Ammon's horn (tissue), 1 donor: ENCODE measurements around the gene LHX3.
"Not testable (repeated sequence)": the region's sequence is repeated elsewhere in the genome, so short reads cannot be mapped to it uniquely, and the experiment has no call there.

Experiments
- DNase-seq: peaks from one replicate; pipeline ENCODE4 v3.0.0-alpha.2; 2016; ENCODE audit warnings: low spot score

Gene LHX3

DNA sequence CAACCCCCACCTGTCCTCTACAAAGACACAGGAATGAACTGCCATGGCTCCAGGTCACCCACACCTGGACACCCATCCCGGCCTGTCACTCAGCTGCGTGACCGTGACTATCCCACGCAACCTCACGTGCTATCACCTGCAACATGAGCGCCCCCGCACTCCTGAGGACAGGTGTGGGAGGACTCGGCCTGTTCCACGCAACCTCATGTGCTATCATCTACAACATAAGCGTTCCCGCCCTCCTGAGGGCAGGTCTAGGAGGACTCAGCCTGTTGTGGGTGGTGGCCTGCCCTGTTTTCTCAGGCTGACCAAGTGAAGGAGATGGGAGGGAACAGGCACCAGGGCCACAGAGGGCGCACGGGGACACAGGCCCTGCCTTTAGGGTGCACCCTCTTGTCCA, 36.6 kb upstream of the LHX3 start:
- DNase-seq, result no peak

DNA sequence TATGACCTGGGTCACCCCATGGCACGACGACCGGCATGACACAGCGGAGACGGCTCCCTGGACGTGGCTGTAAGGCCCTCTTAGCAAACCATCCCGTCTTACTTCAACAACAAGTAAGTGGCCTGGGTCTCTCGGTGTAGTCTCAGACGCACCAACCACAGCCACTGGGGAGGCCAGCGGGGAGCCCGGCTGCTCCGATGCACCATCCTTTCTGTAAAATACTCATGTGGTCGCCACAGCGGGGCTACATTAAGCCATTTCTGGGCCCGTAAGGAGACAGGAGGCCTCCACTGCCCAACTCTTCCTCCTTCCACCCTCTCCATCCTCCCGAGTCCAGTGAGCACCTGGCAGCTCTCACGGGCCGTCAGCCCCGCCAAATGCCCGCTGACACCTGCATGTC, 36.0 kb upstream of the LHX3 start:
- no peak for DNase-seq

DNA sequence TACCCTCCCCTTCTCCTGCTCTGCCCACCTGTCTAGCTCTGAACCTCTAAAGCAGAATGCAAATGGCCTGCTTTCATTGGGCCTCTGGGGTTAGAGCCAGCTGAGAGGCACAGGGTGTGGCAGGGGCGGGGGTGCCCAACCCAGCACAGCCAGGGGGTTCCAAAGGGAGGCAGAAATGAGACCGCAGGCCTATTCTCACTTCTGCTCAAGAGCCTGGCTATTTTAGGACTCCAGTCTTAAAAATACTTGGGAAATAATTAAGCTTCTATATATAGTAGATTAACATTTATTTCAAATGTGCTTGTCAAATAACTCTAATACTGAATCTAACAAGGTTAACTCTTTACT, 35.0 kb upstream of the LHX3 start:
- no peak for DNase-seq

DNA sequence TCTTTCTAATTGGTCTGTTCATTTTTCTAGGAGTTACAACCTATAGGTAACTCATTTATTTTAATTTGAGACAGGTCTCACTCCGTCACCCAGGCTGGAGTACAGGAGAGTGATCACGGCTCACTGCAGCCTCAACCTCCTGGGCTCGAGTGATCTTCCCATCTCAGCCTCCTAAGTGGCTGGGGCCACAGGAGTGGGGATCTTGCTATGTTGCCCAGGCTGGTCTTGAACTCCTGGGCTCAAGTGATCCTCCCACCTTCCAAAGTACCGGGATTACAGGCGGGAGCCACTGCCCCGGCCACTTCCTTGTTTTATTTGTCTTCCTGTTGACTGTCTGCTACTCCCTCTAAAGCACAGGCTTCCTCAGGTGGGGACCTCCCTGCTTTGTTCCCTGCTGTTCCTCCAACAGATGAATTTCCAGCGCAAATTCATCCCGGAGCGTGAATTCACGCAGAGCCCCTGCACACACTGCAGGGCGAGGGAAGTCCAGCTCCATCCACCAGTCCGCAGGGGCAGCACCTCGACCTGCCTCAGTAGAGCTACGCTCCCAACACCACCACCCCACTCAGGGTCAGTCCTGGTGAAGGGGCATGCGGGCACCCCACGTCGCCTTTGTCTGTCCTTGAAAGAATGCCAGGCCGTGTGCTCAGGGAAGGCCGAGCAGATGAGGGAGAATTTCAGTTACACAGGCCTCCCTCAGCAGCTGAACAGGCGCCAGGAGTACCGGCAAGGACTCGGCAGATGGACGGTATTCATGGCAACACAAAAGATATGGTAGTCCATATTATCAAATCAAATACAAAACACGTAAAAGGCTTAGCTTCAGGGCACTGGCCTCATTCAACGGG, 34.4 kb upstream of the LHX3 start:
- peak; percentile 28 for DNase-seq

DNA sequence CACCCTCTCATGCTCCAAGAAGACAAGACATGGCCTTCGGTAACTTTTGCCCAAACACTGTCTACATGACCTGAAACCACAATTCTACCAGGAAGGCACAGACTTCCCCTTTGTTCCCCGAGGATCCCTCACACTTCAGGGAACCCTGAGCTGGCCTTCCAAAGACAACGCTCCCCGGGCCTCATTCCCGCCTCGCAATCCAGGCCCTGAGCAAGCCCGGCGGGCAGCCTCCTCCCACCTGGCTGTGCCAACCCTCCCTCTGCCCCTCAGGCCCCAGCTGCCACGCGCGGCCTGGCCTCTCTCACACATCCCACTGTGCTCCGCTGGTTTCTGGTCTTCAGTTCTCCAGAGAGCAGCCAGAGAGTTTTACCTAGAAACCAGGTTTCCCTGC, 33.4 kb upstream of the LHX3 start:
- no peak for DNase-seq

DNA sequence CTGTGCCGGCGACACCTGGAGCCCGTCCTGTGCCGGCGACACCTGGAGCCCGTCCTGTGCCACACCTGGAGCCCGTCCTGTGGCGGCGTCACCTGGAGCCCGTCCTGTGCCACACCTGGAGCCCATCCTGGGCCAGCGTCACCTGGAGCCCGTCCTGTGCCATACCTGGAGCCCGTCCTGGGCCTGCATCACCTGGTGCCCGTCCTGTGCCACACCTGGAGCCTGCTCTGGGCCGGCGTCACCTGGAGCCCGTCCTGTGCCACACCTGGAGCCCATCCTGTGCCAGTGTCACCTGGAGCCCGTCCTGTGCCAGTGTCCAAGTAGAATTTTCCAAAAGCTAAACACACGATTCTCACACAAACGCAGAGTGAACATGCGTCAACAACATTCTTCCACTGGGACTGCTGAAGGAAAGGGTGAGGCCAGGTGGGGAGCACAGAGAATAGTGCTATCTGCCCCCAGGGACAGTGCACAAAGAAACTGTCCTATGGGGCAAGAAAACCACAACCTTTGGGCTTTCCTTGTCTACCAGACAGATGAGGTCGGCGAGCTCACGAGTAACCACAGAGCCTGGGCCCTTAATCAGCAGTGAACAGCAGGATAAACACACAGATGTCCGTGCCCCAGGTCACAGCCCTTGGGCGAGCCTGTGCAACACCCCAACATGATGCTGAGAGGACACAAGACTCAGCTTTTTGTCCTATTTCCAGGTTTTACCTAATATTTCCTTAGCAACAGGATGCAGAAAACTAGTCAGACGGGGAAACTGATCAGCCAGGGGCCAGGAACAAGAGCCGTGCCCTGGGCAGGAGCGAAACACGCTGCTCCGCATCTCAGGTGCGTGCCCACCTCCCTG, 32.8 kb upstream of the LHX3 start:
- DNase-seq, result no peak

DNA sequence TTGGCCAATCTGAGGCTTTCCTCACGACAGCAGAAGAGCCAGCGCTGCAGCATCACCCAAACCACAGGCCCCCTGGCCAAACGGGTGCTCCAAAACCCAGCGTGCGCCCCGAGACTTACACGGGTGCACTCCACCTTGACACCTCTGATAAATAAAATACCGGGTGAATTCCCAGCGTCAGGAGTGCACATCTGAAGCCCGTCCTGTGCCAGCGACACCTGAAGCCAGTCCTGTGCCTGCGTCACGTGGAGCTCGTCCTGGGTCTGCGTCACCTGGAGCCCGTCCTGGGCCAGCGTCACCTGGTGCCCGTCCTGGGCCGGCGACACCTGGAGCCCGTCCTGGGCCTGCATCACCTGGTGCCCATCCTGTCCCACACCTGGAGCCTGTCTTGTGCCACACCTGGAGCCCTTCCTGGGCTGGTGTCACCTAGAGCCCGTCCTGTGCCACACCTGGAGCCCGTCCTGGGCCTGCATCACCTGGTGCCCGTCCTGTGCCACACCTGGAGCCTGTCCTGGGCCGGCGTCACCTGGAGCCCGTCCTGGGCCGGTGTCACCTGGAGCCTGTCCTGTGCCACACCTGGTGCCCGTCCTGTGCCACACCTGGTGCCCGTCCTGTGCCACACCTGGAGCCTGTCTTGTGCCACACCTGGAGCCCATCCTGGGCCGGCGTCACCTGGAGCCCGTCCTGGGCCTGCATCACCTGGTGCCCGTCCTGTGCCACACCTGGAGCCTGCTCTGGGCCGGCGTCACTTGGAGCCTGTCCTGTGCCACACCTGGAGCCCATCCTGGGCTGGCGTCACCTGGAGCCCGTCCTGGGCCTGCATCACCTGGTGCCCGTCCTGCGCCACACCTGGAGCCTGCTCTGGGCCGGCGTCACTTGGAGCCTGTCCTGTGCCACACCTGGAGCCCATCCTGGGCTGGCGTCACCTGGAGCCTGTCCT, 31.8 kb upstream of the LHX3 start:
- not testable (repeated sequence) for DNase-seq

DNA sequence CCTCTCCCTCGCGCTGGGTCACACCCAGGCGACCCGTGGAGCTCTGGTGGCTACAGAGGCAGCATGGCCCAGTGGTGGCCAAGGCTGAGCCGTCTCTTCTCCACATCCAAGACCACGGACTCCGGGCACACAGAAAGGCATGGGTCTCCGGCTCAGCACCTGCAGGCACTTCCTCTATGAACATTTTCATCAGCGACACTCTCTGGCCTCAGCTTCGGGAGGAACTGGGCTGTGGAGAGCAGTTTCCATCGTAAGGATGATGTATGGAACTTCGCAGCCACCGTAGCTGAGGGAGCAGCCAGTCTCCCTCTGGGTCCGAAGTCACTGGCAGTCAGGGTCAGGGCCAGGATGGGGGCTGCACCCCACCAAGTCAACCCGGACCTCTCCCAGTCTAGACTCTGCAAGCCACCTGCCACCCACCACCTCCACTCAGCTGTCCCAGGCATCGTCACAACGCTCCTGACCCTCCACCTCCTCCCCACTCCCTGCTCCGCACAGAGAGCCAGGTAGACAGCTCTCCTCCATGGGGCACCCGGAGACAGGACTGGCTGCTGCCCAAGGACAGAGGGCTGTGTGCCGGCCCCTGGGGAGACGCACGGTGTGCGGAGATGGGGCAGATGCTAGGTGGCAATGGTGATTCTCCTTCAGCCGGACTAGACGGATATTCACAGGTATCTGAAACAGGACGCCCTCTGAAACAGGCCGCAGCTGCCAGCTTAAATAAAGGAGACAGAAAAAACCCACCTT, 31.0 kb upstream of the LHX3 start:
- DNase-seq, result no peak

DNA sequence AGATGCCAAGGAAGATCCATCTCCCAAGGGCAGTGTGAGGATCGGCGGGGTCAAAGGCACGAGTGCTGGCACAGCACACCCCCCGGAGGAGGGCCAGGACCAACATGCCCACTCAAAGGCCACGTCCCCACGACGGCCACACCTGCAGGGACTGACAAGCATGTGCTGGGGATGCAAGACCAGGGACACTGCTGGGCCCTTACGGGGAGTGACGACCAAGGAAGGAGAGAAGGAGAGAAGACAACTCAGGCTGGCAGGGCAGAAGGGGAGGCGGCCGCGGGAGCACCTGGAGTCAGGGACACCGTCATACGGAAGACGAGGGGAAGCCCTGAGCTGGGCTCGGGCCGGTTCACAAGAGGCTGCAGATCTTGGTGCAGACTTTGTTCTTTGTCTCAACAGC, 30.2 kb upstream of the LHX3 start:
- no peak for DNase-seq

DNA sequence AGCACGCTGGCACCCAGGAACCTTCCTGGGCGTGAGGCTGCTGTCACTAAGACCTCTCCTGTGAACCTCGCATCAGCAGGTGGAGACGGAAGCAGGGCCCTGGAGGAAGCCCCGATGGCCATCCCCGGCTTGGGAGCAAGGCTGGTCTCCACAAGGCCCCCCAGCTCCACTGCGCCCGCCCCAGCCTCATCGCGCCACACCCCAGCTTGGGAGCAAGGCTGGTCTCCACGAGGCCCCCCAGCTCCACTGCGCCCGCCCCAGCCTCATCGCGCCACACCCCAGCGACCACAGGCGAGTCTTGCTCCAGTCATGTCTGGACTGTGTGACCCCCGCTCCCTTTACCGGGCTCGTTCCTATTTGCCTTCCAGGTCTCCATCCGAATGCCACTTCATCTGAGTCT, 29.7 kb upstream of the LHX3 start:
- no peak for DNase-seq

DNA sequence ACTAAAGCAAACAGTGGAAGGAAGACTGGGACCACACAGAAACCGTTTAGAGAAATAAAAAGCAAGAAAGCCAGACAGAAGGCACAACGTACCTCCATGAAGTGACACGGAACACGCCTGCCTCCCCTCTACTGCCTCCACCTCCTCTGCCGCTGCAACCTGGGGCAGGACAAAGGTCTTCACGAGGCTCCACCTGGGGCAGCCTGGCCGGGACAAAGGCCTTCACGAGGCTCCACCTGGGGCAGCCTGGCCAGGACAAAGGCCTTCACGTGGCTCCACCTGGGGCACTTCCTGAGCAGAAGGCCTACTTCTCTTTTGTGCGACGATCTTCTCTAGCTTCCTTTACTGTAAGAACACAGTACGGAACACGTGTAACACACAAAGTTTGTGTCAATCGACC, 28.9 kb upstream of the LHX3 start:
- no peak for DNase-seq

DNA sequence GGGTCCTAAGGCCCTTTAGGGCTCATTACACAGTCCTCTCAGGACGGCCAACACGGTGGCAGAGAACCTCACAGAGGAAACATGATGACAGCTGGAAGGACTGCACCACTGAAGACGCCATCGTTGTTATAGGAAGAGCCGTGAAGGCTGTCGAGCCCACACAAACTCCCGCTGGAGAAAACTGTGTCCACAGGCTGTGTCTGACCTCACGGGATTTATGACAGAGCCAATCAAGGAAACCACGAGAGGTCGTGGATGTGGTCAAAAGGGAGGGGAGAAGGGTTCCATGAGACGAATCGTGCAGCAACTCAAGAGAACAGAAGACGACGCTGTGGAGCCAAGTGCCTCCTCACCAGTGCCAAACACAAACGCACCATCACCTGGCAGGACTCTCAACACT, 28.5 kb upstream of the LHX3 start:
- DNase-seq, result no peak

DNA sequence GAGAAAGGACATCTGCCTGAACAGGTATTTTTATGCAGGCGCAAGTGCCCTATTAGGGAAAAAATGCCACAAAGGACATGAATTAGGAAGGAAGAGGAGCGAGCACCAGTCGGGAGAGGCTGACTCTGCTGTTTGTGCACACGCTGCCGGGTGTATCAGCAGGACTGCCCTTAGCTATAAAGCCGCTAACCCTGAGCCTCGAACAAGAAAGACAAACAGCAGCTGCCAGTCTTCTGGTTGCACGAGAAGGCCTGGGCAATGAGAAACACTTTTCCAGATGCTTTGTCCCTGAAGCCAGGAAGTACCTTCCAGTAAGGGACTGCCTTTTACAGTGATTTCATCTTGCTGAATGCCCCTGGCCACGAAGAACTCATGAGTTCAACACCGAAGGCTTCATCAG, 28.0 kb upstream of the LHX3 start:
- DNase-seq, result no peak

DNA sequence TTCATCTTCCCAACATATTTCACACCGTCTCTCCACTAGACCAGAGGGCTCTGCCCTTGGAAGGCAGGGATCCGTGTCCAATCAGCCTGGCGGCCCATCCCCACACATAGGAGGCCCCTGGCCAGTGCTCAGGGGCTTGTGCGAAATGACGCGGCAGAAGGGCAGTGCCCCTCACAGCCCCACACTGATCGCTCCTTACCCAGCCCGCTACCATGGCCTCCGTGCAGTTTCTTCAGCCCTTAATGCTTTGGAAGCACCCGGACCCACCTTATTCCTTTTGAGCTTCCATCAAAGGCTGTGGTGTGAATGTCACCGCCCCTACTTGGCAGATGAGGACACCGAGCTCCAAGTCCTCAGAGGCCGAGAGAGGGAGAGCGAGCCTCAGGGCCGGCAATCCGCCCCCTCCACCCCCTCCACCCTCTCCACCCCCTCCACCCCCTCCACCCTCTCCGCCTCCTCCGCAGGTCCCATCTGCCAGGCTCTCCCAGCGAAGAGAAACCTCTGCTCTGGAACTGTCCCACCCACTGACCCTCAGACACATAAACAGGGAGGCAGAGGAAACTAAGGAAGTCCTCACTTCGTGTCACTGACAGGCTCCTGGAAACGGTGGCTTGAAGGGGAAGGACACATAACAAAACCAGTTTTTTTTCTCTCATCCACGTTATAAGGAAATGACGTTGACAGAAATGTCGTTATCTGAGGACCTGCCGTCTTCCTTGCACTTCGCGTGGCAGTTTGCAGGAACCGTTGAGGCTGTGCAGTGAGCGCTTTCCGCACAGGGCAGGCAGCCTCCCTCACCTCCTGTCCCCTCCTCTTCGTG, 26.8 kb upstream of the LHX3 start:
- no peak for DNase-seq

DNA sequence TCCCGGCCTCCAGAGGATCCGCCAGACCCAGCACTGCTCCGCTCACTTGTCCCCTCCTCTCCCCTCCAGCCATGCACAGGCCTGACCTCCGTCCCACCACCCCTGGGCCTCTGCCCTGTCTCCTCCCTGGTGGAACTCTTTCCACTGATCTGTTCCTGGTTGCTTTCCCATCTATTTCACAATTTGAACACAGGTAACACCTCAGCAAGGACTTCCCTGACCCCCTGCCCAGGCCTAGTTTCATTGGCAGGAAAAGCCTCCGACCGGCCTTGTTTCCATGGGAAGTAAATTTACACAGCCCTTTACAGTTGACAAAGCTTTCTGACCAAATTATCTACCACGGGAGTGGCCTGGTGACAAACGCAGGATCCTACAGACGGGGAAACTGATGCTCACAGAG, 25.8 kb upstream of the LHX3 start:
- DNase-seq, result no peak

DNA sequence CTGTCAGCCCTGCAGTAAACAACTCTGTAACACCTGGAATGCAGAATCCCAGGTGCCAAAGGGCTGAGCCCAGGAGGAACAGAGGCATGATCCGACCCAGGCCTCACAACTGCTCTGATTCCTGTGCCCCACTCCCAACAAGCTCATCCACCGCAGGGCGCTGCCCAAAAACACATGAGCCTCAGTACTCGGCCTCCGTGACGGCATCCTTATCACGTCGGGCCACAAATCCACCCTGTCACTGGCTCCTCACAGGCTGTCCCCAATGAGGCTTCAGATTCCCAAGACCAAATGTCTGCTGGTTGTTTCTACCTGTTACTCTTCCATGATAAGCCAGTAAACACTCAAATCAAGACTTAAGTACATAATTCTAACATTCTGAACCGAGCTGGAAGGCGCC, 25.4 kb upstream of the LHX3 start:
- no peak for DNase-seq

DNA sequence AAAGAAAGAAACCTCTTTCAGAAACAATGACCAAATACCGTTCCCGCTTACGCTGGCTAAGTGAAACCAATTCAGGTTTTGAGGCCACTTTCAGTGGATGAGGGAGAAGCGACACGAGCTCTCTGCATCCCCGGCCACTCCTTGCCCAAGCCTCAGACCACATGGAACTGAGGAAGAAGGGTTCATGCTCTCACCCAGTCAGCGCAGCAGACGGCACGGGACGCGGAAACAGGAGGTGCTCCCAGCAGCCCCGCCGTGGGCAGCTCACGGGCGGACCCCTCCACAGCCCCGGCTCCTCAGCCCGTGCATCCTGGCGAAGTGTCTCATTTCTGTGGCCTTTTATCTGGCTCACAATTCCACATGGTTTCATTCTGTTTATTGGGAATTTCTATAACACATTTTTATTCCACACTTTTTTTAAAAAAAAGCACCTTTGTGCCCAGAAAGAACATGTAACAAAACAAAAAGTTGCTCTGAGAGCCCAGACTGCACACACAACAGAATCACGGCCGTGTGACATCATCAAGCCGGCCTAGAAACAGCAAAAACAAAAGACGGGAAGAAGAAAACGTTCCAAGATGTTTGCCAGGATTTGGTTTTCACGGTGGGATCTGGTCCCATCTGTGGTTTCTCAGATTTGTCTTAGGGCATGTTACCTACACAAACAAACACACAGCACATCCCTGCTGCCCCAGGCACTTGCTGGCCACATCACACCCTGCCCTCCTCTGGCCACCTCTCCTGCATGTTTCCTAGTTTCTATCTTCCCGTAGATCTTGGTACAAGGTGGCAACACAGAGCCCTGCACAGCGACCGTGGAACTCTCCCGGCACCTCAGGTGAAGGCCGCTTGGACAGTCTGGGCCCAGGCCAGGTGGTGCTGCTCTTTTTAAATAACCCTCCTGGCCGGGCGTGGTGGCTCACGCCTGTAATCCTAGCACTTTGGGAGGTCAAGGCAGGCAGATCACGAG, 24.5 kb upstream of the LHX3 start:
- no peak for DNase-seq

DNA sequence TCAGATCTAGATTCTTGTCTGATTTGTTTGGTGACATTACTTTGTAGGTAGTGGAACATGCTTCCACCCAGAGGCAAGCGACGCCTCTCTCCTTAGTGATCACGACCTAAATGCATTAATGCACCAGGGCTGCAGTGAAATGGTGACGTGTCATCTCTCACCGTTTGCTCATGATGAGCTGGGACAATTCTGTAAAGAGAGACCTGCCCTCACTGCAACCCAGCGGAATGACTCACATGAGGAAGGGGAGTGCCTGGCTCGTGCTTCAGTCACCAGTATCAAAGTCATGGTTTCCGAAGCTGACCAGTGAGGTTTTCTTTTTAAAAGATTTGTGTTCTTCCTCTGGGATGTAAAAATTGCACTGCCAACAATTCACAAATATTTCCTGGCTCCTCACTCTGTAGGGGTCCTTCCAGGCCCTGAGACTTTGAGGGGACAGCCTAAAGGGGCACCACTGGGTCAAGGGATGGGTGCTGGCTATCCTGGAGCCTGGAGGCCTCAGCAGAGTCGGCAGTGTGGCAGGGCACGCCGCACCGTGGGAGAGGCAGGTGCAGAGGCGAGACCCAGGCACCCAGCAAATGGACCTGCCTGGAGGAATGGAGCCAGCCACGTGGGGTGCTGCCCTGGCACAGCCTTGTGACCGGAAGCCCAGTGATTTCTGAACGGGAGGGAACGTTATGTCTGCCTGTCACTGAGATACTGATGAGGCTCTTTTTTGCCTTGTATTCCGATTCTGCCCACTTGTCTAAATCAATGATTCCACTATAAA, 23.4 kb upstream of the LHX3 start:
- DNase-seq, result no peak
